H1 (cell line): Measurements from ENCODE around the gene DOP1A. TPM values are rescaled to one million over a fixed set of nuclear protein-coding genes. Genes with fewer than 3 reads are reported as not detected.

Experiments used
- CTCF ChIA-PET: fragments of 300-600 bp; sonication (Branson Sonifier 250); formaldehyde crosslinking; loops from one replicate; lab custom pipeline; 2021; ENCODE audit not compliant: partially characterized antibody; lab: Charles Lee
- POLR2A ChIA-PET: fragments of 300-600 bp; sonication (Branson Sonifier 250); formaldehyde crosslinking; loops from one replicate; lab custom pipeline; 2021; ENCODE audit warnings: inconsistent platforms; ENCODE audit not compliant: partially characterized antibody; lab: Charles Lee
- DNase-seq, 2 experiments: peaks; one replicate each; pipeline versions ENCODE4 v3.0.0 to v3.0.0-alpha.2; 2010 to 2022; ENCODE audit warnings: low spot score in 2 of 2, low read depth in 1 of 2, mixed read lengths in 1 of 2
- FAIRE-seq: peaks from 2 replicates; lab custom pipeline; 2011; peaks lifted over from hg19 to GRCh38; lab: Jason Lieb, UNC
- H2AFZ ChIP-seq: 2 replicates; pipeline ENCODE4 v1.8.1; 2012; ENCODE audit warnings: low read length, inconsistent platforms
- H2AK5ac ChIP-seq: 2 replicates; pipeline ENCODE4 v1.6.1; 2013; ENCODE audit warnings: low read depth, low read length
- H2BK120ac ChIP-seq: replicated peaks from 2 replicates; pipeline ENCODE3; 2013; ENCODE audit warnings: low read depth, low read length, inconsistent platforms
- H2BK12ac ChIP-seq: 2 replicates; pipeline ENCODE4 v1.6.1; 2013; ENCODE audit warnings: low read depth, low read length
- H2BK15ac ChIP-seq: 2 replicates; pipeline ENCODE4 v1.6.1; 2013; ENCODE audit warnings: low read length
- H2BK20ac ChIP-seq: 2 replicates; pipeline ENCODE4 v1.6.1; 2013; ENCODE audit warnings: low read length
- H2BK5ac ChIP-seq: 2 replicates; pipeline ENCODE4 v1.6.1; 2013; ENCODE audit warnings: low read depth, low read length
- H3K14ac ChIP-seq: 2 replicates; pipeline ENCODE4 v1.6.1; 2013; ENCODE audit warnings: inconsistent platforms; ENCODE audit not compliant: insufficient read length
- H3K18ac ChIP-seq: 2 replicates; pipeline ENCODE4 v1.6.1; 2013; ENCODE audit warnings: low read length; ENCODE audit errors: extremely low read depth
- H3K23ac ChIP-seq: 2 replicates; pipeline ENCODE4 v1.6.1; 2013; ENCODE audit warnings: inconsistent platforms; ENCODE audit not compliant: insufficient read length
- H3K23me2 ChIP-seq: 2 replicates; pipeline ENCODE4 v1.6.1; 2013; ENCODE audit warnings: low read depth, low read length
- H3K27ac ChIP-seq: 2 replicates; pipeline ENCODE4 v1.6.1; 2011; ENCODE audit warnings: low read depth, low read length, inconsistent platforms
- H3K27me3 ChIP-seq, 4 experiments: replicated peaks in 1 of 4; 1 replicate in 1 of 4; 2 replicates in 3 of 4; pipeline versions ENCODE4 v1.6.1 to v1.8.1; 2011 to 2013; ENCODE audit warnings: low read length in 3 of 4, mild to moderate bottlenecking in 3 of 4, inconsistent platforms in 2 of 4, mixed read lengths in 2 of 4, moderate library complexity in 1 of 4; ENCODE audit not compliant: control insufficient read depth in 3 of 4, insufficient read depth in 3 of 4; ENCODE audit errors: extremely low read depth in 1 of 4
- H3K36me3 ChIP-seq, 4 experiments: 2 replicates each; pipeline versions ENCODE4 v1.6.1 to v1.8.1; 2011 to 2013; ENCODE audit warnings: mild to moderate bottlenecking in 4 of 4, low read length in 3 of 4, moderate library complexity in 2 of 4, control low read depth in 1 of 4, inconsistent platforms in 1 of 4; ENCODE audit not compliant: insufficient read depth in 4 of 4, control insufficient read depth in 2 of 4
- H3K4ac ChIP-seq: replicated peaks from 2 replicates; pipeline ENCODE3; 2013; ENCODE audit warnings: low read length, low read depth, mixed read lengths, inconsistent platforms; ENCODE audit not compliant: insufficient read length
- H3K4me1 ChIP-seq, 4 experiments: replicated peaks in 1 of 4; 1 replicate in 1 of 4; 2 replicates in 3 of 4; pipeline versions ENCODE4 v1.6.1 to v1.8.1; 2011 to 2013; ENCODE audit warnings: low read length in 3 of 4, inconsistent platforms in 2 of 4, mixed read lengths in 1 of 4; ENCODE audit not compliant: insufficient read depth in 4 of 4, control insufficient read depth in 3 of 4
- H3K4me2 ChIP-seq, 2 experiments: 2 replicates each; pipeline versions ENCODE4 v1.6.1 to v1.8.1; 2011 to 2013; ENCODE audit warnings: low read depth in 2 of 2, low read length in 2 of 2, control low read depth in 1 of 2, inconsistent platforms in 1 of 2, mild to moderate bottlenecking in 1 of 2; ENCODE audit not compliant: insufficient read depth in 1 of 2
- H3K4me3 ChIP-seq, 4 experiments: fragments of 200-600, 300-600 bp in 1 of 4; sonication (generic), shearing (Covaris generic), sonication (Bioruptor Twin) in 1 of 4; 2 replicates each; pipeline versions ENCODE4 v1.5.1 to v1.8.1; 2011 to 2016; ENCODE audit warnings: low read length in 4 of 4, low read depth in 3 of 4, control low read depth in 2 of 4, inconsistent platforms in 2 of 4, mild to moderate bottlenecking in 2 of 4, mixed read lengths in 1 of 4, moderate library complexity in 1 of 4; ENCODE audit not compliant: insufficient read depth in 2 of 4; ENCODE audit errors: extremely low read depth in 1 of 4
- H3K56ac ChIP-seq: replicated peaks from 2 replicates; pipeline ENCODE3; 2013; ENCODE audit warnings: low read depth, mild to moderate bottlenecking, mixed read lengths, low read length, inconsistent platforms; ENCODE audit not compliant: insufficient read length
- H3K79me1 ChIP-seq: 2 replicates; pipeline ENCODE4 v1.6.1; 2013; ENCODE audit warnings: low read depth, low read length, control low read depth
- H3K79me2 ChIP-seq, 2 experiments: 2 replicates each; pipeline versions ENCODE4 v1.6.1 to v1.8.1; 2012 to 2013; ENCODE audit warnings: low read length in 2 of 2, mild to moderate bottlenecking in 2 of 2, inconsistent platforms in 1 of 2; ENCODE audit not compliant: insufficient read depth in 2 of 2, control insufficient read depth in 1 of 2
- H3K9ac ChIP-seq, 4 experiments: replicated peaks in 1 of 4; 1 replicate in 1 of 4; 2 replicates in 3 of 4; pipeline versions ENCODE4 v1.6.1 to v1.8.1; 2011 to 2013; ENCODE audit warnings: low read depth in 3 of 4, low read length in 3 of 4, control low read depth in 2 of 4, mild to moderate bottlenecking in 2 of 4, moderate library complexity in 2 of 4, inconsistent platforms in 1 of 4; ENCODE audit errors: extremely low read depth in 1 of 4
- H3K9me3 ChIP-seq, 2 experiments: 2 replicates each; pipeline versions ENCODE4 v1.6.1 to v1.8.1; 2012 to 2013; ENCODE audit warnings: mild to moderate bottlenecking in 2 of 2, moderate library complexity in 2 of 2, control low read depth in 1 of 2, inconsistent platforms in 1 of 2, low read depth in 1 of 2, low read length in 1 of 2, mixed read lengths in 1 of 2; ENCODE audit not compliant: insufficient read depth in 2 of 2
- H4K20me1 ChIP-seq, 2 experiments: replicated peaks in 1 of 2; 2 replicates each; pipeline versions ENCODE3 to v1.8.1; 2011 to 2013; ENCODE audit warnings: inconsistent platforms in 2 of 2, low read length in 2 of 2, mild to moderate bottlenecking in 1 of 2; ENCODE audit not compliant: insufficient read depth in 2 of 2, control insufficient read depth in 1 of 2
- H4K5ac ChIP-seq: 2 replicates; pipeline ENCODE4 v1.6.1; 2013; ENCODE audit warnings: low read length, low read depth, mixed read lengths, inconsistent platforms; ENCODE audit not compliant: insufficient read length
- H4K8ac ChIP-seq: 2 replicates; pipeline ENCODE4 v1.8.0; 2013; ENCODE audit warnings: mild to moderate bottlenecking, moderate library complexity, low read length, inconsistent platforms; ENCODE audit not compliant: insufficient read depth; ENCODE audit errors: extremely low read depth
- H4K91ac ChIP-seq: replicated peaks from 2 replicates; pipeline ENCODE3; 2013; ENCODE audit warnings: low read length, mixed read lengths, inconsistent platforms; ENCODE audit not compliant: insufficient read length
- ATF3 ChIP-seq: IDR thresholded peaks from 2 replicates; pipeline ENCODE4 v1.6.1; 2011; ENCODE audit warnings: low read depth, mild to moderate bottlenecking, low read length; ENCODE audit not compliant: insufficient read depth
- CHD2 ChIP-seq: IDR thresholded peaks from 2 replicates; pipeline ENCODE4 v1.6.1; 2012; ENCODE audit warnings: low read length, improper control_type of control experiment
- GABPA ChIP-seq: IDR thresholded peaks from 2 replicates; pipeline ENCODE4 v1.6.1; 2011; ENCODE audit warnings: mild to moderate bottlenecking, low read length, moderate library complexity, borderline replicate concordance; ENCODE audit not compliant: insufficient read depth
- NRF1 ChIP-seq: IDR thresholded peaks from 2 replicates; pipeline ENCODE4 v1.6.1; 2011; ENCODE audit warnings: mild to moderate bottlenecking, low read depth, low read length, improper control_type of control experiment
- POU5F1 ChIP-seq: IDR thresholded peaks from 2 replicates; pipeline ENCODE4 v1.6.1; 2011; ENCODE audit warnings: low read depth, mild to moderate bottlenecking, low read length, moderate library complexity
- SRF ChIP-seq: IDR thresholded peaks from 2 replicates; pipeline ENCODE4 v1.6.1; 2011; ENCODE audit warnings: mild to moderate bottlenecking, low read depth, low read length, moderate library complexity
- TBP ChIP-seq: IDR thresholded peaks from 2 replicates; pipeline ENCODE4 v1.6.1; 2011; ENCODE audit warnings: low read depth, low read length, improper control_type of control experiment
- TCF12 ChIP-seq: IDR thresholded peaks from 2 replicates; pipeline ENCODE4 v1.6.1; 2011; ENCODE audit warnings: low read depth, mild to moderate bottlenecking, low read length
- TEAD4 ChIP-seq: IDR thresholded peaks from 2 replicates; pipeline ENCODE4 v1.6.1; 2012; ENCODE audit warnings: low read depth, low read length, inconsistent platforms, mixed read lengths
- USF2 ChIP-seq: IDR thresholded peaks from 2 replicates; pipeline ENCODE4 v1.6.1; 2011; ENCODE audit warnings: low read length, improper control_type of control experiment
- polyA plus RNA-seq, 7 experiments: library from polyadenylated mRNA; depleted of rRNA in 3 of 7; stranded (reverse) in 5 of 7; unstranded in 2 of 7; fragments of >200 nt in 5 of 7; fragments of 200-250 nt in 2 of 7; gene quantifications; 1 replicate in 5 of 7; 2 replicates in 1 of 7; 4 replicates in 1 of 7; pipeline versions ENCODE4 v1.2.1 to v1.2.3, GENCODE V29; 2011 to 2013; ENCODE audit warnings: missing spikeins in 2 of 7, mixed read lengths in 2 of 7
- total RNA-seq: library from RNA; stranded (reverse); fragmentation: NEBNext Ultra II Directional; extraction: Animal tissue kit (Norgen Biotek cat#: 25700); gene quantifications from 2 replicates; pipeline ENCODE4 v1.2.1, GENCODE V29; 2021

The DOP1A gene
- total and polyA plus RNA-seq, 2 of the 8 experiments (the other 6 are each of a cell fraction or from before 2014, with no cell fraction given), result 7.5 to 14.7 TPM

GRCh38 chr6:83069633-83070032 lies 2.2 kb downstream of the DOP1A start:
- Histone ChIP-seq H3K79me2 (peaks cover 0 to 59% of the 10 kb centered on the region in 2 experiments; a peak in 3 of 4 replicates), H3K27me3 (no peaks in the 10 kb centered on the region), H2BK120ac (no peak overlapping the region), H3K27ac (no peak overlapping the region), H3K9me3 (no peaks in the 10 kb centered on the region), H3K4me1 (peaks cover 0 to 15% (median 4%) of the 10 kb centered on the region in 4 experiments; a peak in 2 of 7 replicates), H2BK5ac (no peak overlapping the region), H2BK20ac (no peak overlapping the region), H3K23me2 (no peaks in the 10 kb centered on the region), H3K79me1 (no peaks in the 10 kb centered on the region), H4K91ac (no peak overlapping the region), H4K5ac (no peak overlapping the region), H4K20me1 (no peaks in the 10 kb centered on the region), H2BK15ac (no peak overlapping the region), H3K4me3 (peak overlapping the region in 1 of 4 experiments; percentile 85; a peak in 1 of 8 replicates), H4K8ac (no peak overlapping the region), H3K9ac (no peak overlapping the region)
- FAIRE-seq (no peak), DNase-seq (no peak)
- CTCF ChIA-PET, result interaction anchor here (0.6 to 1.2 kb wide), 5 partner anchors 10 to 1946 kb away, joined by 3 to 4 read pairs (median 3); no protein-coding TSS in a partner anchor
- TF ChIP-seq POU5F1 (no peak), NRF1 (no peak), GABPA (no peak), USF2 (no peak), CHD2 (no peak), TBP (no peak), TEAD4 (no peak), TCF12 (no peak), SRF (no peak), ATF3 (no peak)
- TF ChIP-seq, all 59 proteins: peak for 0
- Histone ChIP-seq H3K36me3 (no peaks in the 10 kb centered on the region), H3K56ac (no peak overlapping the region), H3K4ac (no peak overlapping the region), H3K23ac (no peak overlapping the region), H3K14ac (no peak overlapping the region), H2AFZ (no peak overlapping the region), H2BK12ac (no peak overlapping the region), H3K18ac (no peak overlapping the region), H3K4me2 (peak overlapping the region in 1 of 2 experiments; percentile 81; a peak in 1 of 4 replicates), H2AK5ac (no peak overlapping the region)
- POLR2A ChIA-PET, result no interaction called here
